Right cardiac atrium (tissue), 5 donors: ENCODE data around the gene CELF2. TPM values are rescaled to one million over a fixed set of nuclear protein-coding genes. Genes with fewer than 3 reads are reported as not detected.
"Not testable (repeated sequence)": the region's sequence is repeated elsewhere in the genome, so short reads cannot be mapped to it uniquely, and the experiment has no call there.

Source experiments
- ATAC-seq, 2 donors: fragments of 200-7000 bp; cut with Tn5 transposase; one replicate each; pipeline versions ENCODE4 v1.8.0 to v1.9.1; 2020; ENCODE audit warnings: moderate library complexity in 2 of 2, mild to moderate bottlenecking in 1 of 2
- DNase-seq, 3 donors: peaks; one replicate each; pipeline ENCODE4 v3.0.0-alpha.2; 2020
- H3K27ac ChIP-seq: one replicate; pipeline ENCODE4 v1.5.1; 2013; ENCODE audit warnings: mild to moderate bottlenecking, low read length, control low read depth, moderate library complexity
- H3K27me3 ChIP-seq: one replicate; pipeline ENCODE4 v1.6.1; 2013; ENCODE audit not compliant: control insufficient read depth, insufficient read depth
- H3K4me1 ChIP-seq: one replicate; pipeline ENCODE4 v1.6.1; 2013; ENCODE audit warnings: low read length; ENCODE audit not compliant: control insufficient read depth, insufficient read depth
- H3K4me3 ChIP-seq: one replicate; pipeline ENCODE4 v1.5.1; 2013; ENCODE audit warnings: low read length, control low read depth
- H3K9me3 ChIP-seq: one replicate; pipeline ENCODE4 v1.6.1; 2013; ENCODE audit warnings: low read length; ENCODE audit not compliant: control insufficient read depth
- WGBS: extraction: QIAGEN DNeasy Blood & Tissue Kit; methylation state at CpG from one replicate; pipeline ENCODE4 v1.1.7; 2013; 5-methylcytosine and 5-hydroxymethylcytosine counted together
- intact Hi-C, 4 donors: fragments of 100-400 bp; cut with DNase I; formaldehyde crosslinking; loops; one replicate each; pipeline versions ENCODE4 v1.11.0 to v1.14.0; 2022 to 2023
- polyA plus RNA-seq: library from polyadenylated mRNA; stranded (reverse); fragments of 200-250 nt; gene quantifications from one replicate; pipeline ENCODE4 v1.2.3, GENCODE V29; 2013
- total RNA-seq, 4 donors: library from RNA; stranded (reverse); fragmentation: NEBNext Ultra II Directional; extraction: Animal tissue kit (Norgen Biotek cat#: 25700); gene quantifications; one replicate each; pipeline ENCODE4 v1.2.1, GENCODE V29; 2021
- donor health status: healthy with polysubstance abuse.
- donor health status: DM: no; HTN: yes; CAD: no.
- donor health status: DM: no; HTN: no; CAD: no.
- donor health status: DM: no; HTN: yes; CAD: no; lungs with severe emphysema.
- donor health status: DM: yes; HTN: yes; CAD: no.

Gene CELF2
- total and polyA plus RNA-seq, 5 donors, result 19.4 to 87.0 (median 76.8) TPM

DNA sequence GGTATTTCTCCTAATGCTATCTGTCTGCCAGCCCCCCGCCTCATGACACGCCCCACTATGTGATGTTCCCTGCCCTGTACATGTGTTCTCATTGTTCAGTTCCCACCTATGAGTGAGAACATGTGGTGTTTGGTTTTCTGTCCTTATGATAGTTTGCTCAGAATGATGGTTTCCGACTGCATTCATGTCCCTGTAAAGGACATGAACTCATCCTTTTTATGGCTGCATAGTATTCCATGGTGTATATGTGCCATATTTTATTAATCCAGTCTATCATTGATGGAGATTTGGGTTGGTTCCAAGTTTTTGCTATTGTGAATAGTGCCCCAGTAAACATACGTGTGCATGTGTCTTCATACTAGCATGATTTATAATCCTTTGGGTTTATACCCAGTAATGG is 109.3 kb downstream of the CELF2 start:
- ATAC-seq, H3K9me3 ChIP-seq, DNase-seq, H3K27ac ChIP-seq, H3K4me1 ChIP-seq, H3K4me3 ChIP-seq, intact Hi-C loops, H3K27me3 ChIP-seq: not testable (repeated sequence)
- WGBS, result 97% methylated on average over 4 of the region's 4 CpGs

DNA sequence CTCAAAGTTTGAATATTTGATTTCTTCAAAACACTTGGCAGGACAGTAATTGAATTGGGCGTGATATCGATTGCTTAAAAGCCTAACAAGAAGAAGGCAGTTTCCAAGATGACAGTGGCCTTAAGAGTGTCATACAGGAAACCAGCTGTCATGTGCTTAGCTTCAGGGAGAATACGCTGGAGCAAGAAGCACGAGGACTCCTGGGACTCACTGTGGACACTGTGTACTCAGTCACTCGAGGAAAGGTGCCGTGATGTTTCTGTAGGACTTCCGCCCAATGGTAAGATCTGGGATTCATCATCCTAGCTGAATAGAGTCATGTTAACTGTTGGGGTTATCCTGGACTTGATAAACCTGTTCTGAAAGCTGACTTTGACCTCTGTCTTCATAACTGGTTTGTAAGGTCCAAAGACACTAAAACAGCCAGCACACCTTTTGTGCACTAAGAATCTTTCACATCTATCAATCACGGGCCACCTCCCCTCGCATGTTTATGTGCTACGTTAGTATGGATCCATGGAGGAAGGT is 113.5 kb downstream of the CELF2 start:
- Histone ChIP-seq H3K4me3 (no peak overlapping the region), H3K27ac (no peak overlapping the region), H3K4me1 (peaks cover 10% of the 10 kb centered on the region), H3K9me3 (no peaks in the 10 kb centered on the region), H3K27me3 (no peaks in the 10 kb centered on the region)
- ATAC-seq (peak in 1 of 2 donors; percentile 47), DNase-seq (no peak)
- intact Hi-C loops, result no loop called here
- WGBS, result 83% methylated on average over 10 of the region's 10 CpGs

DNA sequence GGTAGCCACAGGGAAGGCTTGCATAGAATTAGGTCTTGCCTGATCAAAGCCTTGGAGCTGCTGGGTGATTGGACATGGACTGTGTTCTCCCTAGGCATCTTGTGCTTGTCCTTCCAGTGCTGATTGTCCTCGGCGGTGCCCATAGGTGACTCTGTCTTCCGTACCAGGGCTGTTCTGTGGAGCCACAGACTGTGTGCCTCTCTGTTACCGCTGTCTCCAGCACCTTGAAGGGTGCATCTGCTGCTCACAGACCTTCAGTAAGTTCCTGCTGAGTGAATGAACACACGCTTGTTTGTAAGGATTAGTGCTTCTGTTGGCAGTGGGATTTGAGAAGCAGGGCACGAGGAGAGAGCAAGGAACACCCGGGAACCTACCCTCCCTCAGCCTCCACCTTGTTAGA is 116.7 kb downstream of the CELF2 start:
- 88% methylated on average over 7 of the region's 7 CpGs for WGBS
- Histone ChIP-seq H3K9me3 (no peaks in the 10 kb centered on the region), H3K4me1 (peaks cover 10% of the 10 kb centered on the region), H3K27me3 (no peaks in the 10 kb centered on the region), H3K27ac (no peak overlapping the region), H3K4me3 (no peak overlapping the region)
- intact Hi-C loops, result no loop called here
- ATAC-seq (peak; percentile 23 to 43), DNase-seq (no peak)

DNA sequence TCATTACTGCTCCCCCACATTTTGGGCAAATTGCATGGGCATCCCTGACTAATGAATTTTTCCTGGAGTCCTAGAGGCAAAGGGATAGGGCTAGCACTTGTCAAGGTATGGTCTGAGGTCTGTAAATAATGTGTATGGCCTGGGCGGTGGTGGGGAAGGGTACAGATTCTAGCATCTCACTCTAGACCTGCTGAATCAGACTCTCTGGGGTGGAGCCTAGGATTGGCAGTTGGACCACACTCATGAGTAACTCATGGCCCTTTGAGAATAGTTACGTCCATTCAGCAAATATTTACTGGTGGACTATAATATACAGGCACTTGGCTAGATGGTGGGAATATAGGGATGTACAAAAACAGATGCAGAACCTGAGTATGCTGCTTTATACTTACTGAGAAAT is 118.0 kb downstream of the CELF2 start:
- peaks cover 10% of the 10 kb centered on the region for H3K4me1 ChIP-seq
- no peaks in the 10 kb centered on the region for H3K9me3 ChIP-seq
- no peaks in the 10 kb centered on the region for H3K27me3 ChIP-seq
- DNase-seq (no peak), ATAC-seq (peak; percentile 20 to 62)
- intact Hi-C loops, result no loop called here
- H3K27ac ChIP-seq, result no peak overlapping the region
- H3K4me3 ChIP-seq, result no peak overlapping the region
- WGBS, result 70% methylated on average over 2 of the region's 2 CpGs

DNA sequence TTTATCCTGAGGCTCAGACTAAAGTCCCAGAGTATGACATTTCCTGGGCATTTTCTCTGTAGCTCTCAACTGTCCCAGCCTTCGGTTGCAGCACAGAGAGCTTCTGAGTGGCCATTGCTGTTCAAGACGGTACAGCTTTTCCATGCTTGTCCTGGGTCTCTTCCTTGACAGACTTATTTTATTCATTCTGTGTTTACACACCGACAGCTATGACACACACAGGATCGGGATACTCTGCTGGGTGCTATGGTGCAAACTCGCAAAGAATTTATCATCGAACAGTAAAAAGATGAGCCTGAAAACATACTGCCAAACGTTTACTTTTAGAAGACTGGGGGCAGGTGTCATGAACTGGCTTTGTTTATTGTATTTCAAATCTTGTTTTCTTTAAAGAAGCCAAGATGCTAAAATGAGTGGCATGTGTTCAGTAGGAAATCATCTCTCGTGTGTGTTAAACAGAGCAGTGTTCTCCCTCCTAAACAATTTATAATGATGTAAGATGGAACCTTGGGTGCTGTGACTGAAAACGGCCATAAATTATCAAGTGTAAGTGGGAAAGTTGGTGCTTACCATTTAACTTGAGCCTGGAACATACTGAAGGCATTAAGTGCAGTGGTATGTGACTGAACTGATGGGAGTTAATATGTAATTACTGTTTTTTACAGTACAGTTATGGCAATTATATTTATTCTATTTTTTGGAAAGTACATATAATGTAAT is 120.8 kb downstream of the CELF2 start:
- Histone ChIP-seq H3K4me1 (peaks cover 11% of the 10 kb centered on the region), H3K27ac (no peak overlapping the region), H3K4me3 (no peak overlapping the region), H3K9me3 (no peaks in the 10 kb centered on the region), H3K27me3 (no peaks in the 10 kb centered on the region)
- intact Hi-C loops, result no loop called here
- WGBS, result 70% methylated on average over 9 of the region's 9 CpGs
- ATAC-seq, result no peak
- DNase-seq, result no peak

DNA sequence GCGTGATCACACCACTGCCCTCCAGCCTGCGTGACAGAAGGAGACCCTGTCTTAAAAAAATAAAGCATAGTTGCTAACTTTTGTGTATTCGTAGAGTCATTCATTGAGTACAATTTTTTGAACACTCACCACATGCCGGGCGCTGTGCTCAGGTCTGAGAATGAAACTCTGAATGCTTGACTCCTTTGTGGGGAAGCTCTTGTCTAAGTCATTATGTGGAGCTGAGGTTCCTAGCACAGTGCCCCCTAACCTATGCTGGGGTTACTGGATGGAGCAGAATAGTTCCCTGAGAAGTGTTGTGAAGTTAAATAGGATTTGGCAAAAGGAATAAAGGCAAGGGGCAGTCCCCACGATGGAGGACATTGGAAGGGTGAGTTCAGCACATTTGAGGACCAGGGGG is 123.3 kb downstream of the CELF2 start:
- H3K9me3 ChIP-seq, result no peaks in the 10 kb centered on the region
- H3K4me3 ChIP-seq, result no peak overlapping the region
- WGBS, result 89% methylated on average over 6 of the region's 6 CpGs
- H3K27ac ChIP-seq, result no peak overlapping the region
- no peak for ATAC-seq
- no peaks in the 10 kb centered on the region for H3K27me3 ChIP-seq
- no peak for DNase-seq
- H3K4me1 ChIP-seq, result peaks cover 8% of the 10 kb centered on the region
- intact Hi-C loops, result no loop called here

DNA sequence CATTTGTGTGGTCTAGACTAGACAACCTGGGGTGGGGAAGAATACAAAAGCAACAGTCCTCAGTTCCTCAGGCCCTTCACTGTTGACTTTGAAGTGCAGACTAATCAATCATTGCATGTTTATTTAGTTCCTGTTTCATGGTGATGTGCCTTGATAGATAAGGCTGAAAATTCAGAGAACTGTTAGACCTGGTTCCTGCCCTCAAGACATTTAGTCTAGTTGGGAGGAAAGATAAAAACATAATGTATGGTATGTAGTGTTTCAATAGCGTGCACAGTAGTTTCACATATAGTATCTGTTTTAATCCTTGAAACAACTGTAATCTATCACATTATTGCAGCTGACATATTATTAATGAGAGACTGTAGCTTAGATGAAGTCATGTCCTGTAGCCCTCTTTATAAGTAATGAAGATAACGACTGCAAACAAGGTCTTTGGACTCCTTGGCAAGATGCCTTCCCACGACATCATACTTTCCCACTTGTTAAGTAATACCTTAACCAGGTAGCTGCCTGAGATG is 124.0 kb downstream of the CELF2 start:
- no peak overlapping the region for H3K27ac ChIP-seq
- DNase-seq (no peak), ATAC-seq (no peak)
- no peak overlapping the region for H3K4me3 ChIP-seq
- no peaks in the 10 kb centered on the region for H3K27me3 ChIP-seq
- intact Hi-C loops, result no loop called here
- WGBS, result 50% methylated on average over 3 of the region's 3 CpGs
- H3K9me3 ChIP-seq, result no peaks in the 10 kb centered on the region
- H3K4me1 ChIP-seq, result peaks cover 11% of the 10 kb centered on the region

DNA sequence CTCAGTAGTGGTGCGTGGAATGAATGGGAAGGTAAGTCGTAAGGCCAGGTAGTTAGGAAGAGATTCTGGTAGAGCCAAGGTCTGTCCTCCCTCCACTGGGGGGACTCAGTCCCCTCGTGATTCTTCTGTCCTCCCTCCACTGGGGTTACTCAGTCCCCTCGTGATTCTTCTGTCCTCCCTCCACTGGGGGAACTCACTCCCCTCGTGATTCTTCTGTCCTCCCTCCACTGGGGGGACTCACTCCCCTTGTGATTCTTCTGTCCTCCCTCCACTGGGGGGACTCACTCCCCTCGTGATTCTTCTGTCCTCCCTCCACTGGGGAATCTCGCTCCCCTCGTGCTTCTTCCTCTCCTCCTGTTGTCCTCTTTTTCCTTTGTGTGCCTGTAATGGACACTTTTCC is 125.1 kb downstream of the CELF2 start:
- Histone ChIP-seq H3K4me1 (peaks cover 12% of the 10 kb centered on the region), H3K4me3 (no peak overlapping the region), H3K9me3 (no peaks in the 10 kb centered on the region), H3K27me3 (no peaks in the 10 kb centered on the region), H3K27ac (no peak overlapping the region)
- DNase-seq (no peak), ATAC-seq (no peak)
- WGBS, result 84% methylated on average over 8 of the region's 8 CpGs
- intact Hi-C loops, result no loop called here

DNA sequence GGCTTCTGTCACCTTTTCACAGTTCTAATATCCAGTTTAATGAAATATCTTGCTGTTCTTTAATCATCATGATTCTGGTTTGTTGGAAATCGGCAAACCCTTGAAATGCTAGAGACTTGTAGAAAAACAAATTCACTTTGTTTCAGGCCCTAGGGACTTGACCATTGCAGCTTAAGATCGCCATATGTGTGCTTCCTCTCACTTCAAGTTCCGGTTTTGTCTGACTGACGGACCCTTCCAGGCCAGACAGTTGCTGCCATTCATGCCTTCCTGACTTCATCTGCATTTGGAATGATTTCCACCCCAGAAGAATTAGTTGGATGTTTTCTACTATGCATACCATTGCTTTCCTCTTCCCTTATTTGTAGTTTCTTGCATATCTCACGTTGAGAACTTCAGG is 125.6 kb downstream of the CELF2 start:
- Histone ChIP-seq H3K9me3 (no peaks in the 10 kb centered on the region), H3K4me3 (no peak overlapping the region), H3K27ac (no peak overlapping the region), H3K4me1 (peaks cover 12% of the 10 kb centered on the region), H3K27me3 (no peaks in the 10 kb centered on the region)
- DNase-seq (no peak), ATAC-seq (no peak)
- 72% methylated on average over 5 of the region's 5 CpGs for WGBS
- intact Hi-C loops, result no loop called here

DNA sequence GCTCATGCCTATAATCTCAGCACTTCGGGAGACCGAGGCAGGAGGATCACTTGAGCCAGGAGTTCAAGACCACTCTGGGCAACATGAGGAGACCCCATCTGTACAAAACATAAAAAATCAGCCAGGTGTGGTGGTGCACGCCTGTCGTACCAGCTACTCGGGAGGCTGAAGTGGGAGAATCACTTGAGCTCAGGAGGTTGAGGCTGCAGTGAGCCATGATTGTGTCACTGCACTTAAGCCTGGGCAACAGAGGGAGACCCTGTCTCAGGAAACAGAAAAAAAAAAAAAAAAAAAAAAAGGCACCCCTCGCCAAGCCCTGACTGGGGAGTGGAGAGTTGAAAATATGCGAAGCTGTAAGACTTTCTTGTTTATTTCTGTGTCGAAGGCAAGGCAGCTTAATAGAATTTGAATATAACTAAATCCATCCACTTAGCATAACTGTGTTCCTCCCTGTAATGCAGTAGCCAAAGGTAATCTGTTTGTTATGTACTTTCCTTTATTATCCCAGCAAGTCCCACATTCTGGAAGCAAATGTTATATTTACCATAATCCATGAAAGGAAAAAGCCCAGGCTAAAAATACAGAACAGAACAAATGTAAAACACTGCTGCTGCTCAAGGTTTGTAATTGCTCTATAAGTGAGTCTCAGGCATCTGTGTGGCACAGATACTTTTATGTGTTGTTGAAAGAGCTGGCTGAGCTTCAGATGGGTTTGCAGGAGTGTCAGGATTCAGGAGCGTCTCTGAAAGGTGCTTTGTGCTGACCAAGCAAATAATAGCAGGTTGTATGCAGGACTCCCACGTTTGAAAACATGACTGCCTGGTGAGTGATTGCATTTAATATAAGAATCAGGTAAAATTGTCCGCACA is 127.2 kb downstream of the CELF2 start:
- H3K4me3 ChIP-seq, result no peak overlapping the region
- peak in 1 of 2 donors; percentile 7 for ATAC-seq
- peak overlapping the region; percentile 8 for H3K27ac ChIP-seq
- DNase-seq, result no peak
- H3K9me3 ChIP-seq, result no peaks in the 10 kb centered on the region
- WGBS, result 71% methylated on average over 11 of the region's 11 CpGs
- peaks cover 15% of the 10 kb centered on the region for H3K4me1 ChIP-seq
- intact Hi-C loops, result no loop called here
- no peaks in the 10 kb centered on the region for H3K27me3 ChIP-seq

DNA sequence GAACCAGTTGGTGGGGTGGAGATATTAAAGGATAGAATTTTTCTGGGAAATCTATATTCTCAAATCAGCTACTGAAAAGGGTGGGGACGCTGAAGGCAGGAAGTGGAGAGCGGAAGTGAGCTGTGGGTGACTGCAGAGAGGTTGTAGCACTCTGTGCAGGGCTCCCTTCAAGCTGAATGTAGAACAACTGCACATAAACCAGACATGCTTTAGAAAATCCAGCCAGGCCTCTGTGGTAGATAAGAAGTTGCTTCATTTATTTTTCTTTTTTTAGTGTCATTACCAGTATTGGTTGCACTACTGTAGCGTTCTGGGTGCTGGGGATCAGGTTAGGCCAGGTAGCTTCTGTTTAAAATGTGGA is 127.8 kb downstream of the CELF2 start:
- Histone ChIP-seq H3K4me1 (peaks cover 16% of the 10 kb centered on the region), H3K9me3 (no peaks in the 10 kb centered on the region), H3K27ac (peak overlapping the region; percentile 8), H3K27me3 (no peaks in the 10 kb centered on the region), H3K4me3 (no peak overlapping the region)
- DNase-seq (peak in 2 of 3 donors; percentile 54 to 63), ATAC-seq (peak; percentile 74 to 79)
- intact Hi-C loops, result no loop called here
- WGBS, result 22% methylated on average over 3 of the region's 3 CpGs
